IPS DF 6.9 (cell line): Measurements from ENCODE around the gene KCNJ4.

Source experiments
- DNase-seq: peaks from one replicate; pipeline ENCODE4 v3.0.0-alpha.2; 2013; ENCODE audit warnings: low read depth, low spot score
- H3K27ac ChIP-seq: one replicate; pipeline ENCODE4 v1.5.1; 2013; ENCODE audit warnings: low read length, control low read depth
- H3K27me3 ChIP-seq: 2 replicates; pipeline ENCODE4 v1.6.1; 2013; ENCODE audit warnings: mild to moderate bottlenecking, low read length; ENCODE audit not compliant: control insufficient read depth, insufficient read depth
- H3K36me3 ChIP-seq: 2 replicates; pipeline ENCODE4 v1.6.1; 2013; ENCODE audit warnings: low read length; ENCODE audit not compliant: control insufficient read depth, insufficient read depth
- H3K4me1 ChIP-seq: 2 replicates; pipeline ENCODE4 v1.6.1; 2013; ENCODE audit warnings: low read length; ENCODE audit not compliant: control insufficient read depth, insufficient read depth
- H3K4me3 ChIP-seq: 2 replicates; pipeline ENCODE4 v1.5.1; 2013; ENCODE audit warnings: mild to moderate bottlenecking, low read length
- H3K9me3 ChIP-seq: 2 replicates; pipeline ENCODE4 v1.6.1; 2013; ENCODE audit warnings: low read length, inconsistent platforms; ENCODE audit not compliant: control insufficient read depth, insufficient read depth
- WGBS: extraction: QIAGEN DNeasy Blood & Tissue Kit; methylation state at CpG from one replicate; pipeline ENCODE4 v1.1.7; 2013; ENCODE audit warnings: mixed read lengths, missing lambda C conversion rate; ENCODE audit not compliant: insufficient read length, insufficient coverage; 5-methylcytosine and 5-hydroxymethylcytosine counted together

The KCNJ4 gene

GRCh38 chr22:38429499-38430068 lies 25.4 kb downstream of the KCNJ4 start:
- Histone ChIP-seq H3K27ac (no peak overlapping the region), H3K27me3 (no peaks in the 10 kb centered on the region), H3K36me3 (no peaks in the 10 kb centered on the region), H3K4me1 (peaks cover 2% of the 10 kb centered on the region; the same call in 1 of the 2 replicates), H3K9me3 (no peaks in the 10 kb centered on the region), H3K4me3 (no peak overlapping the region)
- DNase-seq, result no peak
- WGBS, result no CpG with 5 or more reads among the region's 16 CpGs

DNA sequence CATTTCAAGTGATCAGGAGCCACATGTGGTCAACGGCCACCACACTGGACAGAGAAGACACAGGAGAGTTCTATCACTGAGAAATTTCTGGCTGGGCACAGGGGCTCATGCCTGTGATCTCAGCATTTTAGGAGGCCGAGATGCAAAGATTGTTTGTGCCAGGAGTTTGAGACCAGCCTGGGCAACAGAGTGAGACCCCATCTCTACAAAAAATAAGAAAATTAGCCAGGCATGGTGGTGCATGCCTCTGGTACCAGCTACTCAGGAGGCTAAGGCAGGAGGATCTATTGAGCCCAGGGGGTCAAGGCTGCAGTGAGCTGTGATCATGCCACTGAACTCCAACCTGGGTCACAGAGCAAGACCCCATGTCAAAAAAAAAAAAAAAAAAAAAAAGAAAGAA lies 26.3 kb downstream of the KCNJ4 start:
- no peak overlapping the region for H3K4me3 ChIP-seq
- no peak overlapping the region for H3K27ac ChIP-seq
- DNase-seq, result no peak
- H3K4me1 ChIP-seq, result peaks cover 2% of the 10 kb centered on the region; the same call in 1 of the 2 replicates
- H3K27me3 ChIP-seq, result no peaks in the 10 kb centered on the region
- WGBS, result no CpG with 5 or more reads among the region's 2 CpGs
- H3K36me3 ChIP-seq, result no peaks in the 10 kb centered on the region
- no peaks in the 10 kb centered on the region for H3K9me3 ChIP-seq

GRCh38 chr22:38427940-38428339 lies 27.1 kb downstream of the KCNJ4 start:
- no CpG with 5 or more reads among the region's 31 CpGs for WGBS
- no peak overlapping the region for H3K4me3 ChIP-seq
- H3K36me3 ChIP-seq, result no peaks in the 10 kb centered on the region
- no peak overlapping the region for H3K27ac ChIP-seq
- no peaks in the 10 kb centered on the region for H3K9me3 ChIP-seq
- peaks cover 6% of the 10 kb centered on the region for H3K4me1 ChIP-seq
- no peaks in the 10 kb centered on the region for H3K27me3 ChIP-seq
- DNase-seq, result no peak

DNA sequence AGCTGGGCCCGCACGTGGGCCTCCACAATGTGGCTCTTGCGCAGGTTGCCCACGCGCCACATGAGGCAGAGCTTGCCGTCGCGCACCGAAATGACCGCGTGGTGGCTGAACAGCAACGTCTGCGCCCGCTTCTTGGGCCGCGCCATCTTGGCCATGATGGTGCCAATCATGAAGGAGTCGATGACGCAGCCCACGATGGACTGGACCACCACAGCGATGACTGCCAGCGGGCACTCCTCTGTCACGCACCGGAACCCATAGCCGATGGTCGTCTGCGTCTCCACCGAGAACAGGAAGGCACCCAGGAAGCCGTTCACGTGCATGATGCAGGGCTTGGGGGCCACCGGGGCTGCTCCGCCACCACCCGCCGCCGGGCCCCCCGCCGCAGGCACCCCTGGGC lies 27.5 kb downstream of the KCNJ4 start:
- peaks cover 9% of the 10 kb centered on the region for H3K4me1 ChIP-seq
- H3K4me3 ChIP-seq, result no peak overlapping the region
- no peaks in the 10 kb centered on the region for H3K27me3 ChIP-seq
- no peak overlapping the region for H3K27ac ChIP-seq
- H3K9me3 ChIP-seq, result no peaks in the 10 kb centered on the region
- H3K36me3 ChIP-seq, result no peaks in the 10 kb centered on the region
- WGBS, result no CpG with 5 or more reads among the region's 36 CpGs
- no peak for DNase-seq

- DNase-seq, result no peak
- Histone ChIP-seq H3K36me3 (no peaks in the 10 kb centered on the region), H3K4me3 (no peak overlapping the region), H3K9me3 (no peaks in the 10 kb centered on the region), H3K4me1 (peaks cover 9% of the 10 kb centered on the region), H3K27me3 (no peaks in the 10 kb centered on the region), H3K27ac (no peak overlapping the region)
- WGBS, result no CpG with 5 or more reads among the region's 17 CpGs
Measured at GRCh38 chr22:38426628-38427027, 28.4 kb downstream of the KCNJ4 start.

- no peak for DNase-seq
- H3K27ac ChIP-seq, result no peak overlapping the region
- no peaks in the 10 kb centered on the region for H3K27me3 ChIP-seq
- no peaks in the 10 kb centered on the region for H3K36me3 ChIP-seq
- no peaks in the 10 kb centered on the region for H3K9me3 ChIP-seq
- no CpG with 5 or more reads among the region's 12 CpGs for WGBS
- peaks cover 9% of the 10 kb centered on the region for H3K4me1 ChIP-seq
- no peak overlapping the region for H3K4me3 ChIP-seq
Measured at GRCh38 chr22:38424525-38425080, 30.4 kb downstream of the KCNJ4 start.

GRCh38 chr22:38423512-38424503 lies 31.2 kb downstream of the KCNJ4 start:
- Histone ChIP-seq H3K36me3 (no peaks in the 10 kb centered on the region), H3K27me3 (no peaks in the 10 kb centered on the region), H3K27ac (no peak overlapping the region), H3K9me3 (no peaks in the 10 kb centered on the region), H3K4me1 (peaks cover 9% of the 10 kb centered on the region), H3K4me3 (no peak overlapping the region)
- WGBS, result no CpG with 5 or more reads among the region's 18 CpGs
- DNase-seq, result no peak

DNA sequence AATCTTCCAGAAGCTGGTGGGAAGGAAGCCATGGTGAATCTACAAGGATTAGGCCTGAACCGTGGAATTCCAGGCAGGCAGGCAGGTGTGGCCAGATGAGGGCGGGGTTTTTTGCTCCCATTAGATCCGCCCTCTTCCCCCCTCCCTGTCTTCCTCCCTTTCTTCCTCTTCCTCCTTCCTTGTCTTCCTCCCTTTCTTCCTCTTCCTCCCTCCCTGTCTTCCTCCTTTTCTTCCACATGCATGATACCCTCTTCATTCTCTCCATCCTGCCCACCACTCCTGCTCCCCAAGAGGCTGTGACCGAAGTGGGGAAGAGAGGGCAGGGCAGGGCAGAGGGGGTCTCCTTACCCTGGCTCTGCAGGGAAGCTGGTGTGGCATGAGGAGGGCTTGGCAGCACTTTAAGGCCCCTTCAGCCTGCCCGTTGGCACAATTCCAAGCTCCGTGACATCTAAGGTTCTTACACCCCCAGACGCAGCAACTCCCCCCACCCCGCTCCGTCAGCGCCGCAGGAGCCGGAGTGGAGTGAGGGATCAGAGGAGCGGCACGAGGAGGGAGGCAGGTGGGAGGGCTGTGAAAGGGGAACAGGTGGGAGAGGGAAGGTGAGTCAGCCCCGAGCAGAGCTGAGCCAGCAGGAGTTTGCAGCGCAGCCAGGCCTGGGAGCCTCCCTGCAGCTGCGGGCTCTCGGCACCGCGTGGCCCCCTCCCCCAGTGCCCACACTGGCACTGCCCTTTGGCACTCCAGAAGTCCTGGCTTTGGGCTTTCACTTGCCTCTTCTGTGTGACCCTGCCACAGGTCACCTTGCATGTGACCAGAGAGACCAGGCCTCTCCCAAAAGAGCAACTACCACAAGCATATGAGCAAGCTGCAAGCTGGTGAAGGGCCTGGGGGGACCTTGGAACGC lies 32.1 kb downstream of the KCNJ4 start:
- no peak for DNase-seq
- no peaks in the 10 kb centered on the region for H3K9me3 ChIP-seq
- WGBS, result no CpG with 5 or more reads among the region's 21 CpGs
- no peaks in the 10 kb centered on the region for H3K36me3 ChIP-seq
- H3K27ac ChIP-seq, result no peak overlapping the region
- no peaks in the 10 kb centered on the region for H3K27me3 ChIP-seq
- H3K4me1 ChIP-seq, result peaks cover 9% of the 10 kb centered on the region
- H3K4me3 ChIP-seq, result no peak overlapping the region

GRCh38 chr22:38420734-38421133 lies 34.3 kb downstream of the KCNJ4 start:
- H3K4me1 ChIP-seq, result peaks cover 10% of the 10 kb centered on the region
- H3K4me3 ChIP-seq, result no peak overlapping the region
- H3K9me3 ChIP-seq, result no peaks in the 10 kb centered on the region
- no peak overlapping the region for H3K27ac ChIP-seq
- no peak for DNase-seq
- H3K27me3 ChIP-seq, result no peaks in the 10 kb centered on the region
- WGBS, result no CpG with 5 or more reads among the region's 4 CpGs
- no peaks in the 10 kb centered on the region for H3K36me3 ChIP-seq

DNA sequence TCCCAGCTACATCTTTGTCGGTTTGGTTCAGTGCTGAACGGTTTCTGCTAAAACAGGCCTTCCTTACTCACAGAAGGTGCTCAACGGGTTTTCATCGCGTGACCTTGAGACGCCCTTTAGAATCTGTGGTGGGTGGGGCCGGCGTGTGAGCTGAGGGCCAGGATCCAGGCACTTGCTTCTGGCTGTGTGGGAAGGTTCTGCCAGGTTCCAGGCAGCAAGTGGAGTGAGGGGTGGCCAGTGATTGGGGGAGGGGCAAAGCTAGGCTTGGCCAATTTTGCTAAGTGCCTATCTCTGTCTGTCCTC lies 35.2 kb downstream of the KCNJ4 start:
- no peak overlapping the region for H3K27ac ChIP-seq
- no peak for DNase-seq
- no peaks in the 10 kb centered on the region for H3K27me3 ChIP-seq
- H3K4me3 ChIP-seq, result no peak overlapping the region
- WGBS, result no CpG with 5 or more reads among the region's 8 CpGs
- H3K4me1 ChIP-seq, result peaks cover 10% of the 10 kb centered on the region
- no peaks in the 10 kb centered on the region for H3K36me3 ChIP-seq
- no peaks in the 10 kb centered on the region for H3K9me3 ChIP-seq
